Hepatocyte (in vitro differentiated cells): ENCODE results near the gene ACVR1. TPM values are rescaled to one million over a fixed set of nuclear protein-coding genes. Genes with fewer than 3 reads are reported as not detected.

Experiments
- DNase-seq: peaks from one replicate; pipeline ENCODE4 v3.0.0-alpha.2; 2016; ENCODE audit warnings: low spot score
- H2AFZ ChIP-seq: fragments of 200-600 bp; sonication (generic); 2 replicates; pipeline ENCODE4 v1.6.0; 2016; ENCODE audit warnings: antibody characterized with exemption, mild to moderate bottlenecking
- H3K27ac ChIP-seq: fragments of 200-600 bp; sonication (generic); 2 replicates; pipeline ENCODE4 v1.5.1; 2016; ENCODE audit warnings: mild to moderate bottlenecking
- H3K27me3 ChIP-seq: fragments of 200-600 bp; sonication (generic); 2 replicates; pipeline ENCODE4 v1.6.1; 2016
- H3K36me3 ChIP-seq: fragments of 200-600 bp; sonication (generic); replicated peaks from 2 replicates; pipeline ENCODE4 v1.5.1; 2016; ENCODE audit warnings: low read depth; ENCODE audit not compliant: insufficient read depth
- H3K4me1 ChIP-seq: fragments of 200-600 bp; sonication (generic); 2 replicates; pipeline ENCODE4 v1.5.1; 2016; ENCODE audit warnings: mild to moderate bottlenecking, moderate library complexity; ENCODE audit not compliant: insufficient read depth
- H3K4me2 ChIP-seq: fragments of 200-600 bp; sonication (generic); 2 replicates; pipeline ENCODE4 v1.6.0; 2016
- H3K4me3 ChIP-seq: fragments of 200-600 bp; sonication (generic); 2 replicates; pipeline ENCODE4 v1.5.1; 2016; ENCODE audit warnings: mild to moderate bottlenecking
- H3K79me2 ChIP-seq: fragments of 200-600 bp; sonication (generic); 2 replicates; pipeline ENCODE4 v1.6.0; 2017; ENCODE audit warnings: mild to moderate bottlenecking
- H3K9me2 ChIP-seq: fragments of 200-600 bp; sonication (generic); replicated peaks from 2 replicates; pipeline ENCODE4 v1.6.0; 2017; ENCODE audit warnings: mild to moderate bottlenecking; ENCODE audit not compliant: insufficient read depth
- H3K9me3 ChIP-seq: fragments of 200-600 bp; sonication (generic); 2 replicates; pipeline ENCODE4 v1.5.1; 2016; ENCODE audit warnings: low read depth, mild to moderate bottlenecking
- H4K20me1 ChIP-seq: fragments of 200-600 bp; sonication (generic); 2 replicates; pipeline ENCODE4 v1.6.0; 2016; ENCODE audit warnings: mild to moderate bottlenecking; ENCODE audit not compliant: insufficient read depth, poor library complexity, severe bottlenecking
- EZH2 ChIP-seq: fragments of 200-600 bp; sonication (generic); IDR thresholded peaks from 2 replicates; pipeline ENCODE4 v1.6.1; 2016; ENCODE audit warnings: antibody characterized with exemption, mild to moderate bottlenecking, borderline replicate concordance
- EZH2phosphoT487 ChIP-seq: fragments of 200-600 bp; sonication (generic); IDR thresholded peaks from one replicate; pipeline ENCODE4 v1.6.1; 2018; ENCODE audit warnings: antibody characterized with exemption, mild to moderate bottlenecking, low read depth, moderate library complexity; ENCODE audit not compliant: unreplicated experiment, severe bottlenecking
- WGBS: methylation state at CpG from one replicate; pipeline ENCODE4 v1.1.6; 2016; ENCODE audit warnings: low lambda C conversion rate; ENCODE audit errors: missing lambda C conversion rate; 5-methylcytosine and 5-hydroxymethylcytosine counted together
- polyA plus RNA-seq: library from polyadenylated mRNA; unstranded; fragments of >200 nt; fragmentation: Nextera tagmentation; extraction: Ambion mirVana; gene quantifications from 2 replicates; pipeline ENCODE4 v1.2.1, GENCODE V29; 2016
- total RNA-seq: library from RNA; depleted of rRNA; stranded (reverse); fragments of >200 nt; gene quantifications from 2 replicates; pipeline ENCODE4 v1.2.3, GENCODE V29; 2014
- TF ChIP-seq, protein P1 (sequence below): fragments of 200-600 bp; sonication (generic); IDR thresholded peaks from 2 replicates; pipeline ENCODE4 v1.5.1; 2016; ENCODE audit warnings: antibody characterized with exemption, mild to moderate bottlenecking; ENCODE audit not compliant: poor library complexity

ACVR1 gene
- total and polyA plus RNA-seq, 2 experiments from 2014 or later = 19.6 to 20.1 TPM

DNA sequence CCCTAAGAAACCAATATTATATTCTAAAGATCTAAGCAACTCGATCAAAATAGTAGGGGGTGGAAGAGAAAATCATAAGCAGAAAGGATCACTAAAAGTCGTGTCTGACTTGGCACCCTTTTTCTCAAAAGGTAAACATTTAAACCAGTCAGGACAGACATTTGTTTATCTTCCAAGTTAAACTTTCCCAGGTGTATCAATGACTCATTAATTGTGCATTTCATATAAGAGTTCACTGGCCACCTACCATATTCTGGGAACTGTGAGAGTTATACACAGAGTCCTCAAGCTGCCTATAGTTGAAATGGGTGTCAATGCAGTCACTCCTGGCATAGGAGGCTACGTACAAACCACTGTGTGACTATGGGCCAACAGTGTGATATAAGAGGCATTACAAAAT, 4.8 kb upstream of the ACVR1 start:
- 72% methylated on average over 3 of the region's 3 CpGs for WGBS
- Histone ChIP-seq H3K27ac (no peak overlapping the region), H3K4me1 (peaks cover 7% of the 10 kb centered on the region), H3K9me2 (no peaks in the 10 kb centered on the region), H3K4me3 (no peak overlapping the region), H3K36me3 (no peaks in the 10 kb centered on the region), H3K27me3 (no peaks in the 10 kb centered on the region), H3K9me3 (no peaks in the 10 kb centered on the region), H4K20me1 (no peaks in the 10 kb centered on the region), H3K79me2 (no peaks in the 10 kb centered on the region), H3K4me2 (no peak overlapping the region), H2AFZ (no peak overlapping the region)
- no peak for DNase-seq
- TF ChIP-seq, protein P1, sequence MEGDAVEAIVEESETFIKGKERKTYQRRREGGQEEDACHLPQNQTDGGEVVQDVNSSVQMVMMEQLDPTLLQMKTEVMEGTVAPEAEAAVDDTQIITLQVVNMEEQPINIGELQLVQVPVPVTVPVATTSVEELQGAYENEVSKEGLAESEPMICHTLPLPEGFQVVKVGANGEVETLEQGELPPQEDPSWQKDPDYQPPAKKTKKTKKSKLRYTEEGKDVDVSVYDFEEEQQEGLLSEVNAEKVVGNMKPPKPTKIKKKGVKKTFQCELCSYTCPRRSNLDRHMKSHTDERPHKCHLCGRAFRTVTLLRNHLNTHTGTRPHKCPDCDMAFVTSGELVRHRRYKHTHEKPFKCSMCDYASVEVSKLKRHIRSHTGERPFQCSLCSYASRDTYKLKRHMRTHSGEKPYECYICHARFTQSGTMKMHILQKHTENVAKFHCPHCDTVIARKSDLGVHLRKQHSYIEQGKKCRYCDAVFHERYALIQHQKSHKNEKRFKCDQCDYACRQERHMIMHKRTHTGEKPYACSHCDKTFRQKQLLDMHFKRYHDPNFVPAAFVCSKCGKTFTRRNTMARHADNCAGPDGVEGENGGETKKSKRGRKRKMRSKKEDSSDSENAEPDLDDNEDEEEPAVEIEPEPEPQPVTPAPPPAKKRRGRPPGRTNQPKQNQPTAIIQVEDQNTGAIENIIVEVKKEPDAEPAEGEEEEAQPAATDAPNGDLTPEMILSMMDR = no peak
- TF ChIP-seq EZH2 (no peak), EZH2phosphoT487 (no peak)

DNA sequence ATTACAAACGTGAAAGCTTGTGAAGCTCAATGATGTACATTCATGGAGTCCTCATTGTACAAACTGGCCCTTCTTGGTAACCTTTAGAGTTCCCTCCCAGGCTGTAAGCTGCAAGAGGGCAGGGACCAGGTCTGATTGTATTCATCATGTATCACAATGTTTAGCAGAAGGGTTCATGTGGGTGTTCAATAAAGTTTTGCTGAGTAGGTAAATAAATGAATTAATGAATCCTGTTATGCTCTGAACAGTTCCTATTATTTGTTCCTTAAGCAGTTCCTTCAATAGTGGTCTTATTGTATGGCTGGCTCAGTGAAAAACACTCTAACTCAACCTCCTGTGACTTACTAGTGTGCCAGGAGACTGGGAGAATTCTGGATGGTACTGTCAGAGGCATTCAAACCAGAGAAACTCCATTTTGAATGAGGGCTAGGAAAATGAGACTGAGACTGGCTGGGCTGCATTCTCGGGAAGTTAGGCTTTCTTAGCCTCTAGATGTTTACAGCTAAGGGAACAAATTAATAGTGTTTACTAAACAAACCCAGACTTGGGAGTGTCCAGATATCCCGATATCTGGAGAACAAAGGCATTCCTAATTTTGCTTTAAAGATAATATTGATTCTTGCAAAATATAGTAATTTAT, 1.8 kb upstream of the ACVR1 start:
- Histone ChIP-seq H3K79me2 (peaks cover 20% of the 10 kb centered on the region), H3K9me2 (no peaks in the 10 kb centered on the region), H4K20me1 (peaks cover 15% of the 10 kb centered on the region), H3K9me3 (no peaks in the 10 kb centered on the region), H3K4me3 (no peak overlapping the region), H3K27ac (no peak overlapping the region), H3K4me1 (peaks cover 18% of the 10 kb centered on the region), H2AFZ (no peak overlapping the region), H3K36me3 (no peaks in the 10 kb centered on the region), H3K27me3 (no peaks in the 10 kb centered on the region), H3K4me2 (peak overlapping the region; percentile 84)
- DNase-seq = no peak
- 81% methylated on average over 3 of the region's 3 CpGs for WGBS
- TF ChIP-seq, protein P1 = no peak
- TF ChIP-seq EZH2 (no peak), EZH2phosphoT487 (no peak)

DNA sequence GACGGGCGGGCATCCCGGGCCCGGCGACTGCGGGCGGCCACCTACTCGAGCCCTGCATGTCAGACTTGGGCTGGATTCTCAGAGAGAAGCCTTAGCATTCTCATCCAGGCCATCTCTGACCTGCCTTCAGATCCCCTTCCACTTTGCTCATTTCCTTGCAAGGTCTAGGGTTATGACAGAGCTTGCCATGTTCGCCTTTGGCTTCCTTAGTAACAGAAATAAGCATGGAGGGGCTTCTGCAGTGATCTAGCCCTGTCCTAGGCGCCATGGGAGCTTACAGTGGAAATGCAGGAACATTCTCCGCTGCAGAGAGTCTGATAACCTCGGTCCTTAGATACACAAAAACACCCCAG, 632 bp upstream of the ACVR1 start:
- H2AFZ ChIP-seq = peak overlapping the region; percentile 60

More for the DNA sequence above, 632 bp upstream of the ACVR1 start:
- Histone ChIP-seq H3K4me1 (peaks cover 18% of the 10 kb centered on the region), H4K20me1 (peaks cover 18% of the 10 kb centered on the region), H3K36me3 (no peaks in the 10 kb centered on the region), H3K27ac (peak overlapping the region; percentile 86), H3K9me2 (no peaks in the 10 kb centered on the region), H3K4me2 (peak overlapping the region; percentile 84), H3K79me2 (peaks cover 31% of the 10 kb centered on the region), H3K9me3 (no peaks in the 10 kb centered on the region), H3K4me3 (peak overlapping the region; percentile 51), H3K27me3 (no peaks in the 10 kb centered on the region)
- DNase-seq = no peak
- TF ChIP-seq EZH2 (no peak), EZH2phosphoT487 (no peak)
- TF ChIP-seq, protein P1 = no peak
- 9% methylated on average over 5 of the region's 12 CpGs for WGBS
